ENCODE measurements around the gene PKLR.
A peak's percentile ranks its signal among the peaks of the same experiment; 100 is the strongest.

The PKLR gene

GRCh38 chr1:155268630-155269029, 32.6 kb downstream of the PKLR start:
- H3K4me3 ChIP-seq (ENCODE audit: low read length) = no peak overlapping the region
- H3K27me3 ChIP-seq (ENCODE audit: insufficient read depth, low read length) = no peaks in the 10 kb centered on the region
- no peak overlapping the region for H3K9ac ChIP-seq (ENCODE audit: low read depth, low read length)
- no peaks in the 10 kb centered on the region for H3K9me3 ChIP-seq (ENCODE audit: insufficient read depth, low read depth, low read length)
- no peak overlapping the region for H3K27ac ChIP-seq (ENCODE audit: low read depth, low read length)
- H3K4me1 ChIP-seq (ENCODE audit: insufficient read depth, low read length) = peaks cover 5% of the 10 kb centered on the region; the same call in 1 of the 2 replicates
- 95% methylated on average over 21 of the region's 21 CpGs for WGBS
- peaks cover 78% of the 10 kb centered on the region for H3K36me3 ChIP-seq (ENCODE audit: insufficient read depth, low read length)

DNA sequence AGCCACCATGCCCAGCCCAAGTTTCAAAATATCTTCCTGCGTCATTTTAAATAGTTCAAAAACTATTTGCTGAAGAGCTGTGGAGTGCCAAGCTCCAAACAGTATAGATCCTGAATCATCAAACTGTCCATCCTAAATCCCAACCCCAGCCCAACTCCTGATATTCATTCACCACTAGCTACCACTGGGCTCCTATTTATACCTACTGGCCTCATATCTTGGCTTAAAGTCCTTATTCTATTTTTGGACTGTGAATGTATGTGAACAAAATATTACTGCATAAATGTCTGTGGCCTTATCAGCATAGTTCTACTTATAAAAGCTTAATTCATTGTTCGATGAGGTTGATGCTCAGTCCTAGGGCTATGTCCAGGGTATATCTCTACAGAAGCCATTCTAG, 33.9 kb downstream of the PKLR start:
- no peaks in the 10 kb centered on the region for H3K27me3 ChIP-seq (ENCODE audit: insufficient read depth, low read length)
- no peak overlapping the region for H3K9ac ChIP-seq (ENCODE audit: low read depth, low read length)
- WGBS = 98% methylated on average over 2 of the region's 2 CpGs
- peaks cover 3% of the 10 kb centered on the region; the same call in 1 of the 2 replicates for H3K4me1 ChIP-seq (ENCODE audit: insufficient read depth, low read length)
- H3K4me3 ChIP-seq (ENCODE audit: low read length) = no peak overlapping the region
- no peak overlapping the region for H3K27ac ChIP-seq (ENCODE audit: low read depth, low read length)
- H3K36me3 ChIP-seq (ENCODE audit: insufficient read depth, low read length) = peaks cover 89% of the 10 kb centered on the region
- H3K9me3 ChIP-seq (ENCODE audit: insufficient read depth, low read depth, low read length) = no peaks in the 10 kb centered on the region

DNA sequence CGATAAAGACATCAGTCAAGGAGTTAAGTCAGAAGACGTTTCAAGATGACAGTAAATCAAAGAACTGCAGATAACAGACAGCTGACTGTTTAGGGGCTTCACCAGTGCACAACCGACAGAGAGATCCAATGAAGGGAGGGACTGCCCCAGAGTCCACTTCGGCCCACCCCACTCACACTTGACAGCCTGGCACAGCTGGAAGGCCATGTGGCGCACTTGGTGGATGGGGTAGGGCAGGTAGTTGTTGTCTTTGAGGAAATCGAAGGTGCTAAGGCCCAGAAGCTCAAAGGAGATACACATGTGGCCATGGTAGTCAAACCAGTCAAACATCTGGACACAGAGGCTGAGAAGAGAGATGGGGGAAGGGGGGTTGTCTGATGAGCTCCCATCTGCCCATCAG, 34.7 kb downstream of the PKLR start:
- no peak overlapping the region for H3K9ac ChIP-seq (ENCODE audit: low read depth, low read length)
- no peak overlapping the region for H3K27ac ChIP-seq (ENCODE audit: low read depth, low read length)
- H3K27me3 ChIP-seq (ENCODE audit: insufficient read depth, low read length) = no peaks in the 10 kb centered on the region
- no peak overlapping the region for H3K4me3 ChIP-seq (ENCODE audit: low read length)
- H3K36me3 ChIP-seq (ENCODE audit: insufficient read depth, low read length) = peaks cover 86% of the 10 kb centered on the region
- WGBS = 96% methylated on average over 6 of the region's 6 CpGs
- H3K4me1 ChIP-seq (ENCODE audit: insufficient read depth, low read length) = no peaks in the 10 kb centered on the region
- H3K9me3 ChIP-seq (ENCODE audit: insufficient read depth, low read depth, low read length) = no peaks in the 10 kb centered on the region

DNA sequence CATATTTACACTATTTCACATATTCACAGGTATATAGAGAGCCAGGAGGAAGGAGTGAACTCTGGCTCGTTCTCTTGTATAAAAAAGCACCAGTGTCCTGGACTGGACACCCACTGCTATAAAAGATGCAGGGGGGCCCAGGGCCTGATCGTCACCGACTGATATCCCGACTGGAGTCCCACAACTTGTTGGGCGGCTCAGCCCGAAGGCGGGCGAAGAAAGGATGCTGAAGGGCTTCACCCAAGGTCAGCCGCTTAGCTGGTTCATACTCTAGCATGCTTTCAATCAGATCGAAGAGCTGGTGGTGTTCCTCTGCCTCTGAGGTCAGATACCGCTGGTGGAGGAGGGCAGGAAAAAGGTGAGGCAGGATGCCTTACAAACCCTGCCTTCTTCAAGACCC, 38.2 kb downstream of the PKLR start:
- 95% methylated on average over 11 of the region's 11 CpGs for WGBS
- Histone ChIP-seq H3K9ac (ENCODE audit: low read depth, low read length) (no peak overlapping the region), H3K27ac (ENCODE audit: low read depth, low read length) (no peak overlapping the region), H3K9me3 (ENCODE audit: insufficient read depth, low read depth, low read length) (no peaks in the 10 kb centered on the region), H3K4me1 (ENCODE audit: insufficient read depth, low read length) (peaks cover 4% of the 10 kb centered on the region; the same call in 1 of the 2 replicates), H3K27me3 (ENCODE audit: insufficient read depth, low read length) (no peaks in the 10 kb centered on the region), H3K4me3 (ENCODE audit: low read length) (no peak overlapping the region), H3K36me3 (ENCODE audit: insufficient read depth, low read length) (peaks cover 66% of the 10 kb centered on the region)

GRCh38 chr1:155261852-155262673, 39.2 kb downstream of the PKLR start, which contains the start of gene SCAMP3:
Gene SCAMP3, minus strand, starts transcription at chr1:155262360. Its CDS starts 209 bp downstream, at chr1:155262151.
- Histone ChIP-seq H3K36me3 (ENCODE audit: insufficient read depth, low read length) (peaks cover 63% of the 10 kb centered on the region), H3K27ac (ENCODE audit: low read depth, low read length) (peak within 1 kb of the TSS; percentile 74; the same call in 1 of the 2 replicates), H3K9me3 (ENCODE audit: insufficient read depth, low read depth, low read length) (no peaks in the 10 kb centered on the region), H3K4me1 (ENCODE audit: insufficient read depth, low read length) (peaks cover 4% of the 10 kb centered on the region; the same call in 1 of the 2 replicates), H3K27me3 (ENCODE audit: insufficient read depth, low read length) (no peaks in the 10 kb centered on the region), H3K9ac (ENCODE audit: low read depth, low read length) (peak within 1 kb of the TSS; percentile 78), H3K4me3 (ENCODE audit: low read length) (peak within 1 kb of the TSS; percentile 73)
- 1% methylated on average over 47 of the region's 47 CpGs for WGBS

- Histone ChIP-seq H3K27ac (ENCODE audit: low read depth, low read length) (peak overlapping the region; percentile 6; the same call in 1 of the 2 replicates), H3K36me3 (ENCODE audit: insufficient read depth, low read length) (peaks cover 61% of the 10 kb centered on the region), H3K4me1 (ENCODE audit: insufficient read depth, low read length) (peaks cover 4% of the 10 kb centered on the region; the same call in 1 of the 2 replicates), H3K4me3 (ENCODE audit: low read length) (peak overlapping the region; percentile 73), H3K9me3 (ENCODE audit: insufficient read depth, low read depth, low read length) (no peaks in the 10 kb centered on the region), H3K9ac (ENCODE audit: low read depth, low read length) (peak overlapping the region; percentile 78), H3K27me3 (ENCODE audit: insufficient read depth, low read length) (no peaks in the 10 kb centered on the region)
- 4% methylated on average over 9 of the region's 9 CpGs for WGBS
These were observed 39.8 kb downstream of the PKLR start for GRCh38 chr1:155261493-155261851.

- no peak overlapping the region for H3K27ac ChIP-seq (ENCODE audit: low read depth, low read length)
- H3K27me3 ChIP-seq (ENCODE audit: insufficient read depth, low read length) = no peaks in the 10 kb centered on the region
- no peak overlapping the region for H3K9ac ChIP-seq (ENCODE audit: low read depth, low read length)
- no peak overlapping the region for H3K4me3 ChIP-seq (ENCODE audit: low read length)
- peaks cover 50% of the 10 kb centered on the region for H3K36me3 ChIP-seq (ENCODE audit: insufficient read depth, low read length)
- H3K9me3 ChIP-seq (ENCODE audit: insufficient read depth, low read depth, low read length) = no peaks in the 10 kb centered on the region
- peaks cover 8% of the 10 kb centered on the region; the same call in 1 of the 2 replicates for H3K4me1 ChIP-seq (ENCODE audit: insufficient read depth, low read length)
- 94% methylated on average over 5 of the region's 5 CpGs for WGBS
These were observed 41.0 kb downstream of the PKLR start for GRCh38 chr1:155260276-155260675.

DNA sequence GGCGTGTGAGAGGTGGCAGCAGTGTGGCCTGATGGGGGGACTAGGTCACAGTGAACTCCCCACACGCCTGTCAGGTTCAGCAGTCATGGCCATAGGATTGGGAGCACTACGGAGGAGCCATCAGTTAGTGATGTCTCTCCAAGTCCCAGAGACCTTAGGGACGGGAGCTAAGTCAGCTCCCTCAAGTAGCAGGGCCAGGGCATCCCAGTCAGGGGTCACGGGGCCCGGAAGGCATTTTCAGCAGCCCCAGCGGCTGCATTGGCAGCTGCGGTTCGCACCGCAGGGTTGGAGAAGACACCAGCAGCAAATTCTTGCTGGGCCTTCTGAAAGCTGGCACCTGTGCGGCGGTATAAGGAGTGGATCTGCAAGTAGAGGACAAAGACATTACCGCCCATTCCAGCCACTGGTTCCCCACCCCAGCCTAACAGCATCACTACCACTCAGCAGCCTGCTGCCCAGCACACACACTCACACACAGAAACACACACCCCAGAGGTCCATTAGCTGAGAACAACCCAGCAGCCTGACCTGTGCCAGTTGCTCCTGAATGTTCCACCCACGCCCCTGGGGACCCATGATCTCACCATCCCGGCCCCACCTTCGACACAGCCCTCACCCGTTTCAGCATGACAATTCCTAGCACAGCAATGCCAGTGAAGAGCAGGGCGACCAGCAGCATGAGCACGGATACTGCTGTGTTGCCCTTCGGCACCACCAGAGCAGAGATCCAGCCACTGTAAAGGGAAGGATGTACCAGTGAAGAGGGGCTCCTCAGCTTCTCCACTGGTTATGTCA, 45.0 kb downstream of the PKLR start:
- 87% methylated on average over 20 of the region's 20 CpGs for WGBS
- no peaks in the 10 kb centered on the region for H3K9me3 ChIP-seq (ENCODE audit: insufficient read depth, low read depth, low read length)
- H3K36me3 ChIP-seq (ENCODE audit: insufficient read depth, low read length) = peaks cover 24% of the 10 kb centered on the region
- H3K27me3 ChIP-seq (ENCODE audit: insufficient read depth, low read length) = no peaks in the 10 kb centered on the region
- peaks cover 14% of the 10 kb centered on the region; the same call in 1 of the 2 replicates for H3K4me1 ChIP-seq (ENCODE audit: insufficient read depth, low read length)
- peak overlapping the region; percentile 79 for H3K4me3 ChIP-seq (ENCODE audit: low read length)
- peak overlapping the region; percentile 61; the same call in 1 of the 2 replicates for H3K9ac ChIP-seq (ENCODE audit: low read depth, low read length)
- H3K27ac ChIP-seq (ENCODE audit: low read depth, low read length) = no peak overlapping the region

GRCh38 chr1:155255243-155256007, 45.8 kb downstream of the PKLR start, which contains the start of gene ENTREP3:
Gene ENTREP3, minus strand, starts transcription at chr1:155255483. Its CDS starts 606 bp downstream, at chr1:155254877.
- H3K4me1 ChIP-seq (ENCODE audit: insufficient read depth, low read length) = peaks cover 12% of the 10 kb centered on the region; the same call in 1 of the 2 replicates
- no peaks in the 10 kb centered on the region for H3K27me3 ChIP-seq (ENCODE audit: insufficient read depth, low read length)
- H3K9me3 ChIP-seq (ENCODE audit: insufficient read depth, low read depth, low read length) = no peaks in the 10 kb centered on the region
- H3K27ac ChIP-seq (ENCODE audit: low read depth, low read length) = no peak within 1 kb of the TSS
- WGBS = 3% methylated on average over 45 of the region's 54 CpGs
- H3K36me3 ChIP-seq (ENCODE audit: insufficient read depth, low read length) = peaks cover 24% of the 10 kb centered on the region
- peak within 1 kb of the TSS; percentile 61 for H3K9ac ChIP-seq (ENCODE audit: low read depth, low read length)
- H3K4me3 ChIP-seq (ENCODE audit: low read length) = peak within 1 kb of the TSS; percentile 79

GRCh38 chr1:155254714-155255242, 46.5 kb downstream of the PKLR start:
- H3K27me3 ChIP-seq (ENCODE audit: insufficient read depth, low read length) = no peaks in the 10 kb centered on the region
- H3K36me3 ChIP-seq (ENCODE audit: insufficient read depth, low read length) = peaks cover 21% of the 10 kb centered on the region
- H3K9ac ChIP-seq (ENCODE audit: low read depth, low read length) = peak overlapping the region; percentile 23
- 11% methylated on average over 35 of the region's 35 CpGs for WGBS
- H3K9me3 ChIP-seq (ENCODE audit: insufficient read depth, low read depth, low read length) = no peaks in the 10 kb centered on the region
- H3K4me1 ChIP-seq (ENCODE audit: insufficient read depth, low read length) = peaks cover 12% of the 10 kb centered on the region; the same call in 1 of the 2 replicates
- H3K27ac ChIP-seq (ENCODE audit: low read depth, low read length) = no peak overlapping the region
- H3K4me3 ChIP-seq (ENCODE audit: low read length) = peak overlapping the region; percentile 79

All from HUES64 (cell line).